HepG2 (cell line): ENCODE measurements around the gene GPC2.

Experiments
- ARHGAP35 ChIP-seq: sonication (generic); formaldehyde crosslinking; IDR thresholded peaks from 2 replicates; pipeline ENCODE4 v1.9.0; 2022; ENCODE audit warnings: mild to moderate bottlenecking, inconsistent platforms, moderate library complexity, missing genetic modification reagents, borderline replicate concordance
- CTCF ChIP-seq: sonication (generic); formaldehyde crosslinking; IDR thresholded peaks from 2 replicates; pipeline ENCODE4 v1.5.0; 2020; ENCODE audit warnings: mild to moderate bottlenecking, missing genetic modification reagents, moderate library complexity
- ETV6 ChIP-seq: sonication (generic); formaldehyde crosslinking; conservative IDR thresholded peaks from 2 replicates; pipeline ENCODE4 v1.4.0; 2020; ENCODE audit warnings: missing genetic modification reagents
- POLR2A ChIP-seq, 2 experiments: IDR thresholded peaks; 2 replicates each; pipeline ENCODE4 v1.6.1; 2011; ENCODE audit warnings: low read depth in 2 of 2, low read length in 2 of 2, mild to moderate bottlenecking in 1 of 2, moderate library complexity in 1 of 2; ENCODE audit not compliant: insufficient read depth in 1 of 2
- PRDM4 ChIP-seq: sonication (generic); formaldehyde crosslinking; IDR thresholded peaks from 2 replicates; pipeline ENCODE4 v1.9.0; 2021; ENCODE audit warnings: missing genetic modification reagents, borderline replicate concordance
- TF ChIP-seq, protein P1 (sequence below): sonication (generic); formaldehyde crosslinking; IDR thresholded peaks from 2 replicates; pipeline ENCODE4 v1.5.0; 2020; ENCODE audit warnings: missing genetic modification reagents

- no peak for TF ChIP-seq CTCF (CRISPR knock-in tag)
- no peak for TF ChIP-seq POLR2A (IDR thresholded peaks at IDR 0.05; ENCODE audit: insufficient read depth in 1 of 2, low read depth in 2 of 2, low read length in 2 of 2)
- no peak for TF ChIP-seq PRDM4 (CRISPR knock-in tag)
- TF ChIP-seq ARHGAP35 (CRISPR knock-in tag), result no peak
- TF ChIP-seq ETV6 (CRISPR knock-in tag), result no peak
- TF ChIP-seq, protein P1, sequence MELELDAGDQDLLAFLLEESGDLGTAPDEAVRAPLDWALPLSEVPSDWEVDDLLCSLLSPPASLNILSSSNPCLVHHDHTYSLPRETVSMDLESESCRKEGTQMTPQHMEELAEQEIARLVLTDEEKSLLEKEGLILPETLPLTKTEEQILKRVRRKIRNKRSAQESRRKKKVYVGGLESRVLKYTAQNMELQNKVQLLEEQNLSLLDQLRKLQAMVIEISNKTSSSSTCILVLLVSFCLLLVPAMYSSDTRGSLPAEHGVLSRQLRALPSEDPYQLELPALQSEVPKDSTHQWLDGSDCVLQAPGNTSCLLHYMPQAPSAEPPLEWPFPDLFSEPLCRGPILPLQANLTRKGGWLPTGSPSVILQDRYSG (CRISPR knock-in tag), result no peak
Measured at GRCh38 chr7:100212631-100213286, 35.6 kb upstream of the GPC2 start.
